ENCODE data around the gene DOP1A.

DOP1A gene

GRCh38 chr6:83072726-83073125 is 5.3 kb downstream of the DOP1A start:
- DNase-seq: no peak

- no peak for DNase-seq
Observed at GRCh38 chr6:83073615-83074014, 6.1 kb downstream of the DOP1A start.

- DNase-seq: no peak
Observed at GRCh38 chr6:83083476-83083875, 16.0 kb downstream of the DOP1A start.

GRCh38 chr6:83086751-83087150 is 19.3 kb downstream of the DOP1A start:
- DNase-seq: no peak

- no peak for DNase-seq
Observed at GRCh38 chr6:83092756-83093399, 25.4 kb downstream of the DOP1A start.

GRCh38 chr6:83096791-83097190 is 29.3 kb downstream of the DOP1A start:
- no peak for DNase-seq

- DNase-seq: no peak
Observed at GRCh38 chr6:83097204-83097603, 29.7 kb downstream of the DOP1A start.

- no peak for DNase-seq
Observed at GRCh38 chr6:83097675-83098074, 30.2 kb downstream of the DOP1A start.

- no peak for DNase-seq
Observed at GRCh38 chr6:83098589-83098988, 31.1 kb downstream of the DOP1A start.

- no peak for DNase-seq
Observed at GRCh38 chr6:83108378-83108777, 40.9 kb downstream of the DOP1A start.

- no peak for DNase-seq
Observed at GRCh38 chr6:83113258-83113657, 45.8 kb downstream of the DOP1A start.

- DNase-seq: no peak
Observed at GRCh38 chr6:83114164-83114563, 46.7 kb downstream of the DOP1A start.

- DNase-seq: no peak
Observed at GRCh38 chr6:83117802-83118201, 50.3 kb downstream of the DOP1A start.

- no peak for DNase-seq
Observed at GRCh38 chr6:83119742-83120300, 52.4 kb downstream of the DOP1A start.

- no peak for DNase-seq
Observed at GRCh38 chr6:83124553-83124952, 57.1 kb downstream of the DOP1A start.

- no peak for DNase-seq
Observed at GRCh38 chr6:83125425-83125824, 58.0 kb downstream of the DOP1A start.

- no peak for DNase-seq
Observed at GRCh38 chr6:83126223-83126622, 58.8 kb downstream of the DOP1A start.

- no peak for DNase-seq
Observed at GRCh38 chr6:83126807-83127206, 59.3 kb downstream of the DOP1A start.

- no peak for DNase-seq
Observed at GRCh38 chr6:83127258-83127657, 59.8 kb downstream of the DOP1A start.

GRCh38 chr6:83127976-83128375 is 60.5 kb downstream of the DOP1A start:
- no peak for DNase-seq

- no peak for DNase-seq
Observed at GRCh38 chr6:83132121-83132520, 64.7 kb downstream of the DOP1A start.

- no peak for DNase-seq
Observed at GRCh38 chr6:83138118-83138722, 70.7 kb downstream of the DOP1A start.

GRCh38 chr6:83138758-83139157 is 71.3 kb downstream of the DOP1A start:
- DNase-seq: no peak

- DNase-seq: no peak
Observed at GRCh38 chr6:83151114-83151513, 83.6 kb downstream of the DOP1A start.

GRCh38 chr6:83152913-83153312 is 85.4 kb downstream of the DOP1A start:
- DNase-seq: no peak
